Measurements from ENCODE around the gene SLC26A9.
"Not testable (repeated sequence)": the region's sequence is repeated elsewhere in the genome, so short reads cannot be mapped to it uniquely, and the experiment has no call there.

SLC26A9 gene

DNA sequence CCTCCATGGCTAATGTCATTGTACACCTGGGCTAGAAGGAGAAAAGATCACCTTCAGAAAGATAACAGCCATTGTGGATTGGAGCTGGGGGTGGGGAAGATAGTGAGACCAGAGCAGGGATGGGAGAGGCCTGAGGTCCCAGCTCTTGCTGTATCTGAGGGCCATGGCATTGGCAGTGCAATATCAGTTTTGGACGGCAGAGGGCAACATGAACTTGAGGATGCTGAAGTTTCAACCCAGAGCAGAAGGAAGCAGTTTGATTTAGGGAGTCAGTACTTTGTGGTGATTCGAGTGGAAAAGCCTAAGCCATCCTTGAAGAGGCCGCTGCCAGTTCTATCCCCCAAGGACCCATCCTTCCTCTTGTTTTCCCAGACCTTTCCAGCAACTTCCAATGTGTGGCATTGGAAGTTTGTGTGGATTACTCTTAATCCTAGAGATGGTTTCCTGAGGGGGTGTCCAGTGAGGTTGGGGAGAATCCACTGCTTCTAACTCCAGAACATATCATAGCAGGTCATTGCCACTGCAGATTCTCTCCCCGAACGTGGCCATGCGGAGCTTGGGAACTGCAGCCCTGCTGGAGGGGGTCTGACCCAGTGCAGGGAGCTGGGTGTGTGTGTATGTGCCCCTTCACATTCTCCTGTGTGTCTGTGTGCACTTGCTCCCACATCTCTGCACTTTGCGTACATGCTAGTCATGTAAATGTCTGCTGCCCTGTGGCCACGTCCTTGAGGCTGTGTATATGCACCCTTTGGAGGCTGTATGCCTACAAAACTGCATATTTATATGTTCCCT lies 24.1 kb downstream of the SLC26A9 start:
- WGBS, 2 experiments (ENCODE audit: insufficient coverage in 2 of 2): 64 to 66% methylated on average over 6 to 7 of the region's 8 CpGs
- Histone ChIP-seq H3K4me1 (ENCODE audit: control insufficient read depth, insufficient read depth, low read length, poor library complexity, severe bottlenecking) (peaks cover 15% of the 10 kb centered on the region), H3K9me3 (ENCODE audit: control insufficient read depth, low read length) (no peaks in the 10 kb centered on the region), H3K36me3 (ENCODE audit: control insufficient read depth, insufficient read depth, low read length) (no peaks in the 10 kb centered on the region), H3K4me3 (ENCODE audit: extremely low read depth, insufficient read depth, low read length, poor library complexity, severe bottlenecking) (no peak overlapping the region), H3K27ac (ENCODE audit: low read depth, low read length, severe bottlenecking) (no peak overlapping the region)

DNA sequence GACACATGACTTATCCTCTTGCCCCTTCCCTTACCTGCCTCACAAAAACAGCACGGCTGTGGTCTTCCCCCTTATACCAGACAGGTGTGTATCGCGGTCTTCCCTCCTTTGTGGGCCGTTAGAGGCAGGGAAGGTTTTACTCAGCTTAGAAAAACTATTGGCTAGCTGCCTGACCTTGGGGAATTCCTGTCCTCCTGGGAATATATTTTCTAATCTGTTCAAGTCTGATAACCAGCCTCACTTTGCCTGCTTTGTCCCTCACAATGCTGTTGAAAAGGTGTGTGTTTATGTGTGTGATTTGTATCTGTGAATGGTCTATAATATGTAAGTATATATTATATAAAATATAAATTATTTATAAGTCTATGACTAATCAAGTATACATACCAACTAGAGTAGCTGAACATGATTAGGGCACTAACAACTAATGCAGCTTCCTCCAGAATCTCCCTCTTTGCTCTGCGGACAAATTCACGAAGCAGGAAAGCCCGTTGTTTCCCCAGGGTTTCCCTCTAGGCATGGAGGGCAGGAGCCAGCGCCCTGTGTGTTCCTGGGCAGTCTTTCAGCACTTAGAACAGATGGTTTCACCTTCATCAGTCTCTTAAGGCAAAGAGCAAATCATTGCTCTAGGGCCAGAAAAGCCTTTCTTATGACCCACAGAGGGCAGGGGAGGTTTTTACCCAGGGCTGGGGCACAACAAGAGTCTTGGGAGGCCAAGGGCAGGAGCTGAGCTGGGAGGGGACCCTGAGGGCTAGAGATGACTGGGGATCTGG lies 25.6 kb downstream of the SLC26A9 start:
- Histone ChIP-seq H3K4me1 (ENCODE audit: control insufficient read depth, insufficient read depth, low read length, poor library complexity, severe bottlenecking) (peaks cover 15% of the 10 kb centered on the region), H3K9me3 (ENCODE audit: control insufficient read depth, low read length) (no peaks in the 10 kb centered on the region), H3K36me3 (ENCODE audit: control insufficient read depth, insufficient read depth, low read length) (no peaks in the 10 kb centered on the region), H3K4me3 (ENCODE audit: extremely low read depth, insufficient read depth, low read length, poor library complexity, severe bottlenecking) (no peak overlapping the region), H3K27ac (ENCODE audit: low read depth, low read length, severe bottlenecking) (no peak overlapping the region)
- WGBS, 2 experiments (ENCODE audit: insufficient coverage in 2 of 2): 92 to 100% methylated on average over 5 to 6 of the region's 8 CpGs

DNA sequence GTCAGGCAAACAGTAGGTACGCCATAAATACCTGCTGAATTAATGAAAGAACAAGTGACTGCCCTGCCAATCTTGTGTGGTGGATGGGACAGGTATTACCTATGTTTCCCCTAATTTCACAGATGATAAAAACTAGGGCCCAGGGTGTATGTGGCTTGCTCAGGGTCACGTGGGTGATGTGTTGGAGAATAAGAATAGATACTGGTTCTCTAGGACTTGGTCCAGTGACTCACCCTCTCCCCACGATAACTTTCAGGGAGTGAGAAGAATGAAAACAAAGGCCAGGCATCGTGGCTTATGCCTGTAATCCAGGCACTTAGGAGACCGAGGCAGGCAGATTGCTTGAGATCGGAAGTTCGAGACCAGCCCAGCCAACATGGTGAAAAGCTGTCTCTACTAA lies 26.7 kb downstream of the SLC26A9 start:
- WGBS, 2 experiments (ENCODE audit: insufficient coverage in 2 of 2): 78 to 86% methylated on average over 5 to 7 of the region's 7 CpGs
- no peak overlapping the region for H3K27ac ChIP-seq (ENCODE audit: low read depth, low read length, severe bottlenecking)

DNA sequence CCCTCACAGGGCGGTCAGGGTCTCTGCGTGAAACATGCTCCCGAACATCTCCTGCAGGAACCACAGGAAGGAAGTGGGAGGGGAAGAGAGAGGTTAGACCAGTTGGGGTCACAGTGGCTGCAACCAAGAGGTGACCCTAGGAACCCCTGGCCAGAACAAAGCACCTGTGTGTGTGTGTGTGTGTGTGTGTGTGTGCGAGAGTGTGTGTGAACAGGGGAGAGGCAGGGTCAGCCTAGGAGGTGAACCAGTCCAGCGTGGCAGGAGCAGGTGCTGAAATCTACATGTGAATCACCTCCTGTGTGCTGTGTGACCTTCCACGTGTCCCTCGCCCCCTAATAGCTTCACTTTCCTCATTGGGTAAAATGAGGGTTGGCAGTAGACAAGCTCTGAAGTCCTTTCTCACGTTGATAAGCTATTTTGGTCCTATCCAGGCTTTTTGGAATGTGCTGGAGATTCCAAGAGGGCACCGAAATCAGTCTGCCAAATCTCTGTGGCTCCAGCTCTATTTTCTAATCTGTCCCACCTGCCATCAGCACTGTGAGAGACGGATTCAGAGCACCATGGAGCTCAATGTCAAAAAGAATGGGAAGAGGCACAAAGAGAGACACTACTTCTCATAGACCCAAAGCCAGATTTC lies 27.8 kb downstream of the SLC26A9 start:
- Histone ChIP-seq H3K9me3 (ENCODE audit: control insufficient read depth, low read length) (no peaks in the 10 kb centered on the region), H3K27ac (ENCODE audit: low read depth, low read length, severe bottlenecking) (no peak overlapping the region), H3K4me1 (ENCODE audit: control insufficient read depth, insufficient read depth, low read length, poor library complexity, severe bottlenecking) (peaks cover 12% of the 10 kb centered on the region), H3K36me3 (ENCODE audit: control insufficient read depth, insufficient read depth, low read length) (no peaks in the 10 kb centered on the region), H3K4me3 (ENCODE audit: extremely low read depth, insufficient read depth, low read length, poor library complexity, severe bottlenecking) (no peak overlapping the region)
- WGBS, 2 experiments (ENCODE audit: insufficient coverage in 2 of 2): 74 to 82% methylated on average over 6 to 9 of the region's 10 CpGs

More for the DNA sequence above, 26.7 kb downstream of the SLC26A9 start:
- H3K36me3 ChIP-seq (ENCODE audit: control insufficient read depth, insufficient read depth, low read length): no peaks in the 10 kb centered on the region
- H3K9me3 ChIP-seq (ENCODE audit: control insufficient read depth, low read length): no peaks in the 10 kb centered on the region
- peaks cover 15% of the 10 kb centered on the region for H3K4me1 ChIP-seq (ENCODE audit: control insufficient read depth, insufficient read depth, low read length, poor library complexity, severe bottlenecking)
- H3K4me3 ChIP-seq (ENCODE audit: extremely low read depth, insufficient read depth, low read length, poor library complexity, severe bottlenecking): no peak overlapping the region

DNA sequence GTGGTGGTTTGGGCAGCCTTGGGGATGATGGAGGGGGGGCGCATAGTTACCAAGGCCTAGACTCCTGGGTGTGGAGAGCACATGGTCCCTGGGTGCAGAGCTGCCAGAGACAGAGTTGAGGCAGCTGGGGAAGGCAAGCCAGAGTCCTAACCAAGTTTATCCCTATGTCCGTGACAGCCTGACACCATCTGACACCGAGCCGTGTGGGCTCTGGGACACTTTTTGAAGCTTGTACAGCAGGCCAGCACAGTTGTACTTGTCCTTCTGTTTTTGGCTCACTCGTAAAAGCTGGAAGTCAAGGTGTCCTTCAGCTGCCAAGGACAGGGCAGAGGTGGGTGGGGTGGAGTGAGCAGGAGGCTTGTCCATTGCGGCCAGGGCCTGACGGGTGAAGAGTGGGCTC lies 28.5 kb downstream of the SLC26A9 start:
- Histone ChIP-seq H3K9me3 (ENCODE audit: control insufficient read depth, low read length) (no peaks in the 10 kb centered on the region), H3K4me1 (ENCODE audit: control insufficient read depth, insufficient read depth, low read length, poor library complexity, severe bottlenecking) (peaks cover 5% of the 10 kb centered on the region), H3K27ac (ENCODE audit: low read depth, low read length, severe bottlenecking) (no peak overlapping the region), H3K36me3 (ENCODE audit: control insufficient read depth, insufficient read depth, low read length) (no peaks in the 10 kb centered on the region), H3K4me3 (ENCODE audit: extremely low read depth, insufficient read depth, low read length, poor library complexity, severe bottlenecking) (no peak overlapping the region)
- WGBS, 2 experiments (ENCODE audit: insufficient coverage in 2 of 2): 94% methylated on average over 5 to 6 of the region's 7 CpGs

DNA sequence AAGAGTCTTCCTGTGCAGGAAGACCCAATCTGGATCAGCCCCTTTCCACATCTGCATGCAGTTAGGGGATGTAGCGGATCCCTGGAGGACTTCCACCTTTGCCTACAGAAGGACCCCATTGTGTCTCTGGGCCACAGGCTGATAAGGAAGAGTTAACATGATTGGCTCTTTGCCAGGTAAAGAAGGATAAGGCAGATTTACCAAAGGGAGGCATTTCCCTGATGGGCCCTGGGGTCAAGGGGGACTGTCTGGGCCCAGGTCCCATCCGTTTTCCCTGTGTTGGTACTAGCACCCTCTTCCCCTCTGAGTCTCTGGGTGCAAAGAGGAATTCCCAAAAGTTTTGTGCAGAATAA lies 29.1 kb downstream of the SLC26A9 start:
- no peak overlapping the region for H3K27ac ChIP-seq (ENCODE audit: low read depth, low read length, severe bottlenecking)
- peaks cover 3% of the 10 kb centered on the region for H3K4me1 ChIP-seq (ENCODE audit: control insufficient read depth, insufficient read depth, low read length, poor library complexity, severe bottlenecking)
- H3K4me3 ChIP-seq (ENCODE audit: extremely low read depth, insufficient read depth, low read length, poor library complexity, severe bottlenecking): no peak overlapping the region
- H3K36me3 ChIP-seq (ENCODE audit: control insufficient read depth, insufficient read depth, low read length): no peaks in the 10 kb centered on the region
- 100% methylated on average over 1 of the region's 2 CpGs for WGBS, 2 experiments (ENCODE audit: insufficient coverage in 2 of 2)
- no peaks in the 10 kb centered on the region for H3K9me3 ChIP-seq (ENCODE audit: control insufficient read depth, low read length)

DNA sequence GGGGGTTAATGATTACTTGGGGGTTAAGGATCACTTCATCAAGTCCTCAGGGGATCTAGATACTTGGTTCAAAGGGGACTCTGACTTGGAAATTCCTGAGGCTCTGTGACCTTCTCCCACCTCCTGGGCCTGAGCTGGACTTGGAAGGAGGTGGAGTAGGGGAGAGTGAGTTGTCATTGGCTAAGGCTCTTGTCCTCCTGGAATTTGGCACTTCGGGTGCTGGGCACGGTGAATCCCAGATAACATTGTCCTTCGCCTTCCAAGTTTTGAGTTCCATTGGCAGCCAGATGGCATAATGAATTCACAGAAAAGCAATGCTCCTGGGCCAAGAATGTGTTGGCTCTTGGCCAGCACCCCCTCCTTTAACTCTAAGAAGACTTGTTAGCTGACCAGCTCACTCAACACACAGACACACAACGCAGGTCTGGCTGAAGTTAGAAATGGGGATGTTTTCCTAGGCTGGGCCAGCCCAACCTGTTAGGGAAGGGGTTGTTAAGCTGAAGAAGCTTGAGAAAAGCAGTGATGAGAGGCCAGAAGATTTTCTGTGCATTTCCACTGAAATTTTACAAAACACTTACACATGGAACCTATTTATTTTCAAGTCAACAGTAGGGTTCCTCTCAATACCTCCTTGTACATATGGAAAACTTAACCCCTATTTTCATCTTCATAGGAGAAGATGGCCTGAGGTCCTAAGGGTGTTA lies 29.7 kb downstream of the SLC26A9 start:
- no peaks in the 10 kb centered on the region for H3K9me3 ChIP-seq (ENCODE audit: control insufficient read depth, low read length)
- no peaks in the 10 kb centered on the region for H3K36me3 ChIP-seq (ENCODE audit: control insufficient read depth, insufficient read depth, low read length)
- H3K27ac ChIP-seq (ENCODE audit: low read depth, low read length, severe bottlenecking): no peak overlapping the region
- no peak overlapping the region for H3K4me3 ChIP-seq (ENCODE audit: extremely low read depth, insufficient read depth, low read length, poor library complexity, severe bottlenecking)
- H3K4me1 ChIP-seq (ENCODE audit: control insufficient read depth, insufficient read depth, low read length, poor library complexity, severe bottlenecking): peaks cover 3% of the 10 kb centered on the region
- 85 to 90% methylated on average over 3 of the region's 4 CpGs for WGBS, 2 experiments (ENCODE audit: insufficient coverage in 2 of 2)

DNA sequence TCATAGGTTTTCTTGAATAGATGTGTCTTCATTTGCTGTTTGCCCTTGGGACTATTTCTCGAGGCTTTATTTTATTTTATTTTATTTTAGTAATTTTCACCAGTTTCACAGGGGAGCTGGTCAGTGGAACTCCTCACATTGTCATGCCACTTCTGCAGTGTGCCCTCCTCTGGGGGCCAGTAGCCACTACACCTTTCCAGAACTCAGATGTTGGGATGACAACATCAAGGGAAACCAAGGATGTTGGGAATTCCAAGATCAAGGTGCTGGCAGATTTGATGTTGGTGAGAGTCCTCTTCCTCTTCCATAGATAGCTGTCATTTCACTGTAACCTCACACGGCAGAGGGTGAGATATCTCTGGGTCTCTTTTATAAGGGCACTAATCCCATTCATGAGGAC lies 35.5 kb downstream of the SLC26A9 start:
- H3K4me3 ChIP-seq (ENCODE audit: extremely low read depth, insufficient read depth, low read length, poor library complexity, severe bottlenecking): no peak overlapping the region
- peaks cover 4% of the 10 kb centered on the region for H3K9me3 ChIP-seq (ENCODE audit: control insufficient read depth, low read length)
- H3K27ac ChIP-seq (ENCODE audit: low read depth, low read length, severe bottlenecking): no peak overlapping the region
- no peaks in the 10 kb centered on the region for H3K4me1 ChIP-seq (ENCODE audit: control insufficient read depth, insufficient read depth, low read length, poor library complexity, severe bottlenecking)
- no CpG with 5 or more reads among the region's 2 CpGs for WGBS, 2 experiments (ENCODE audit: insufficient coverage in 2 of 2)
- H3K36me3 ChIP-seq (ENCODE audit: control insufficient read depth, insufficient read depth, low read length): no peaks in the 10 kb centered on the region

DNA sequence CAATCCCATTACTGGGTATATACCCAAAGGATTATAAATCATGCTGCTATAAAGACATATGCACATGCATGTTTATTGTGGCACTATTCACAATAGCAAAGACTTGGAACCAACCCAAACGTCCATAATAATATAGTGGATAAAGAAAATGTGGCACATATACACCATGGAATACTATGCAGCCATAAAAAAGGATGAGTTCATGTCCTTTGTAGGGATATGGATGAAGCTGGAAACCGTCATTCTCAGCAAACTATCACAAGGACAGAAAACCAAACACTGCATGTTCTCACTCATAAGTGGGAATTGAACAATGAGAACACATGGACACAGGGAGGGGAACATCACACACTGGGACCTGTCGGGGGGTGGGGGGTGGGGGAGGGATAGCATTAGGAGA lies 38.2 kb downstream of the SLC26A9 start:
- H3K9me3 ChIP-seq (ENCODE audit: control insufficient read depth, low read length); H3K36me3 ChIP-seq (ENCODE audit: control insufficient read depth, insufficient read depth, low read length); H3K27ac ChIP-seq (ENCODE audit: low read depth, low read length, severe bottlenecking); H3K4me1 ChIP-seq (ENCODE audit: control insufficient read depth, insufficient read depth, low read length, poor library complexity, severe bottlenecking); H3K4me3 ChIP-seq (ENCODE audit: extremely low read depth, insufficient read depth, low read length, poor library complexity, severe bottlenecking): not testable (repeated sequence)
- WGBS, 2 experiments (ENCODE audit: insufficient coverage in 2 of 2): no CpG with 5 or more reads among the region's 3 CpGs

DNA sequence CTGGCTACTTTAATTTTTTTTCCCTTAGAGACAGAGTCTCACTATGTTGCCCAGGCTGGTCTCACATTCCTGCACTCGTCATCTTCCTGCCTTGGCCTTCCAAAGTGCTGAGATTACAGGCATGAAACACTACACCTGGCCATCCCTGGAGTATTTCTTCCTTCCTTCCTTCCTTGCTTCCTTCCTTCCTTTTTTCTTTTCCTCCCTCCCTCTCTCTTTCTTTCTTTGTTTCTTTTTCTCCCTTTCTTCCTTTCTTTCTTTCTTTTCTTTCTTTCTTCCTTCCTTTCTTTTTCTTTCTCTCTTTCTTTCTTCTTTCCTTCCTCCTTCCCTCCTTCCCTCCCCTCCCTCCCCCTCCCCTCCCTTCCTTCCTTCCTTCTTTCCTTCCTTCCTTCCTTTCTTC lies 46.9 kb downstream of the SLC26A9 start:
- Histone ChIP-seq H3K4me3 (ENCODE audit: extremely low read depth, insufficient read depth, low read length, poor library complexity, severe bottlenecking) (no peak overlapping the region), H3K36me3 (ENCODE audit: control insufficient read depth, insufficient read depth, low read length) (peaks cover 6% of the 10 kb centered on the region), H3K27ac (ENCODE audit: low read depth, low read length, severe bottlenecking) (no peak overlapping the region), H3K9me3 (ENCODE audit: control insufficient read depth, low read length) (peaks cover 18% of the 10 kb centered on the region), H3K4me1 (ENCODE audit: control insufficient read depth, insufficient read depth, low read length, poor library complexity, severe bottlenecking) (peaks cover 4% of the 10 kb centered on the region)
- WGBS, 2 experiments (ENCODE audit: insufficient coverage in 2 of 2): 78 to 88% methylated on average over 1 of the region's 1 CpG

Measured in mesodermal cell (in vitro differentiated cells).